ENCODE measurements around the gene CFDP1.

GRCh38 chr16:75252946-75253911, 180.1 kb downstream of the CFDP1 start:
- TF ChIP-seq GATA3 (IDR thresholded peaks at IDR 0.05; ENCODE audit: low read depth, low read length) (no peak), GATA2 (IDR thresholded peaks at IDR 0.05; ENCODE audit: low read depth, low read length) (no peak)
